ENCODE data around the gene ENDOV.
"Not testable (repeated sequence)": the region's sequence is repeated elsewhere in the genome, so short reads cannot be mapped to it uniquely, and the experiment has no call there.

ENDOV gene

GRCh38 chr17:80388601-80389000 lies 26.4 kb upstream of the ENDOV start:
- DNase-seq: no peak

DNA sequence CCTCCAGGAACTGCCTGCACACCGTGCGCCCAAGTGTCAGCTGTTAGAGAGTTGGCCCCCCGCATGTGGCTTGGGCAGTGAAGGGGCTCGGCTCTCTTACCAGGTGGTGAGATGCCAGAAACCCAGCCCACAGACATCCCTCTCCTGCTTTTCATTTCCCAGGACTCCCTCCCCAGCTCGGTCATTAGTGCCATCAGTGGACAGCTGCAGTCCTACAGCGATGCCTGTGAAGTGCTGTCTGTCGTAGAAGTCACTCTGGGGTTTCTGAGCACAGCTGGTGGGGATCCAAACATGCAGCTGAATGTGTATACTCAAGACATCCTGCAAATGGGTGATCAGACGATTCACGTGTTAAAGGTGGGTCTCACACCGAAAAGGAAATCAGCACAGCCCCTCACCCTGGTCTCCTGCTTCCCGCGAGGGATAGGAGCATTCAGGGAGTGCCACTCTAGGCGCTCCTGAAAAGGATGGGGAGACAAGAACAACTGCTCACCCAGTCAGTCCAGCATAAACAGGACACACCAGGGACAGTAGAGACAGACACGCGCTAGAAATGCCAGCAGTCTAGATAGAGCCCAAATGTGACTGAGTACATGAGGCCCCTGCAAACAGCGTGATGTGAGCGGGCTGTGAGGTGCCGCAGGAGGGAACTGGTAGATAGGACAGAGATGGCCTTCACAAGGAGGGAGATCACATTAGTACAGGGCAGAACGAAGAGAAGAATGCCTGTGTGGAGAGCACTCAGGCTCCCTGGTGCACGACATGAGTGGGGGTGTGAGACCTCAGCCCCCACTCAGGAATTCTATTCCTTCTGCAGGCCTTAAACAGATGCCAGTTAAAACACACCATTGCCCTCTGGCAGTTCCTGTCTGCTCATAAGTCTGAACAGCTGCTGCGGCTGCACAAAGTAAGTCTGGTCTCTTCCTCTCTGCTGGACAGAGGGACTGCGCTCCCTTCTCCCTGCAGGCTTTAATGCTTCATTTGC lies 25.7 kb upstream of the ENDOV start:
- no peak for DNase-seq

GRCh38 chr17:80393241-80393890 lies 21.6 kb upstream of the ENDOV start:
- no peak for DNase-seq

DNA sequence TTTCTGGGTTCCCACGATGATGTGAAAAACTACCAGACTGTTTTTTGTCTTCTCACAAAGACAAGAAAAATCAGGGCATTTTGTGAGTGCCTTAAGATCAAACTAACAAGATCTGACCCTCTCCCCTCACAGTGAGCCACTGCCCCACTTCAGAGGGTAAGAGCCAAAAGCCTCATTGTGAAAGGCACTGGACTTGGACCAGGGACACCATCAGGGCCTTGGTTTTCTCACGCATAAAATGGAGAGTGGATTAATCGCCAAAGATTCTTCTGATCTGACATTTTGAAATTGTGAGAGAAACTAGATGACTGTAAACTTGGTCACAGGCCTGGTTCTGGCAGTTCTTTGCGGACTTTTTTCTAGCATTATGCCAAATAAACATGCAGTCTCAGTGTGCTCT lies 21.0 kb upstream of the ENDOV start:
- no peak for DNase-seq

- DNase-seq: no peak
These were observed 20.2 kb upstream of the ENDOV start for GRCh38 chr17:80394629-80395216.

GRCh38 chr17:80395402-80396151 lies 19.4 kb upstream of the ENDOV start:
- no peak for DNase-seq

- no peak for DNase-seq
These were observed 18.6 kb upstream of the ENDOV start for GRCh38 chr17:80396157-80397033.

DNA sequence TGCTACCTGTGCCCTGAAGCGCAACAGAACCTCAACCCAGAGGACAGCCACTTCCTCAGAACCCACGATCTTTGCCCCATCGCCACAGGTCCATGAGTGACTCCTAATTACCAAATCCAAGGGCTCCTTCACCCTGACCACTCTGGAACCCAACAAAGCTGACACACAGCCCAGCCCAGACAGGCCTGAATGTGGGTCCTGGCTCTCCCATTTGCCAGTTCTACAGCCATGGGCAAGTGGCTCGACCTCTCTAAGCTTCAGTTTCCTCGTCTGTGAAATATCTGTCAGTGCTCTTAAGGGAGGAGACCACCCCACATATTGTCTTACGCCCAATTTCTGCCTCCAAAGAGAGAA lies 18.0 kb upstream of the ENDOV start:
- DNase-seq: no peak

DNA sequence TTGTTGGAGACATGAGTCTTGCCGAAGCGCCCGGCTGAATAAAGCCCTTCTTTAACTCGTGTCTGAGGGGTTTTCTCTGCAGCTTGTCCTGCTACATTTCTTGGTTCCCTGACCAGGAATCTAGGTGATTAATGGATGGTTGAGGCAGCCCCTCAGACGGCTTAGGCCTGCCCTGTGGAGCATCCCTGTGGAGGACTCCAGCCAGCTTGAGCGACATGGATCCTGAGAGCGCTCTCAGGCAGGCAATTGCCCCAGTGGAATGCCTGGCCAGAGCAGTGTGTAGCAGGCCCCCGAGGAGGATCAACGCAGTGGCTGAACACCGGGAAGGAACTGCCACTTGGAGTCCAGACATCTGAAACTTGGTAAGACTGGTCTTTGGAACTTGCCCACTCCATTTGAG lies 17.3 kb upstream of the ENDOV start:
- no peak for DNase-seq

DNA sequence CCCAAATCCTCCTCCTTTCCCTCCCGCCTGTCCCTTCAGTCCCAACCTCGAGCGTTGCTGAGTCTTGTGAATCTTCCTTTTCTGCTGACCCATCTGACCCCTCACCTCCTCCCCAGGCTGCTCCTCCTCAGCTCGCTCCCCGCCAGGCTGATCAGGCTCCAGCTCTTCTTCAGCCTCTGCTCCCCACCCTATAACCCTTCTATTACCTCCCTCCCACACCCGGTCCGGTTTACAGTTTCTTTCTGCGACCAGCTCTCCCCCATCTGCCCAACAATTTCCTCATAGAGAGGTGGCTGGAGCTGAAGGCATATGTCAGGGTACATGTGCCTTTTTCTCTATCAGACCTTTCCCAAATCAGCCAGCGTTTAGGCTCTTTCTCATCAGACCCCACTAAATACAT lies 13.9 kb upstream of the ENDOV start:
- DNase-seq: not testable (repeated sequence)

DNA sequence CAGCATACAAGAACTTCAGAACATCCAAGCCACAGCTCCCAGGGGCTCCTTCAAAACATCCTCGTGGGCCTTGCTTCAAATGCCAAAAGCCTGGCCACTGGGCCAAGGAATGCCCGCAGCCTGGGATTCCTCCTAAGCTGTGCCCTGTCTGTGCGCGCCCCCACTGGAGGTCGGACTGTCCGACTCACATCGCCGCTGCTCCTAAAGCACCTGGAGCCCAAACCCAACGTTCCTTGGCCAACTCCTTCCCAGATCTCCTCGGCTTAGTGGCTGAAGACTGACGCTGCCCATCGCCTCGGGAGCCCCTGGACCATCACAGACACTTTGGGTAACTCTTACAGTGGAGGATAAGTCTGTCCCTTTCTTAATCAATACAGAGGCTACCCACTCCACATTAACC lies 12.9 kb upstream of the ENDOV start:
- DNase-seq: not testable (repeated sequence)

- no peak for DNase-seq
These were observed 12.0 kb upstream of the ENDOV start for GRCh38 chr17:80402959-80403358.

GRCh38 chr17:80406146-80406545 lies 8.8 kb upstream of the ENDOV start:
- no peak for DNase-seq

DNA sequence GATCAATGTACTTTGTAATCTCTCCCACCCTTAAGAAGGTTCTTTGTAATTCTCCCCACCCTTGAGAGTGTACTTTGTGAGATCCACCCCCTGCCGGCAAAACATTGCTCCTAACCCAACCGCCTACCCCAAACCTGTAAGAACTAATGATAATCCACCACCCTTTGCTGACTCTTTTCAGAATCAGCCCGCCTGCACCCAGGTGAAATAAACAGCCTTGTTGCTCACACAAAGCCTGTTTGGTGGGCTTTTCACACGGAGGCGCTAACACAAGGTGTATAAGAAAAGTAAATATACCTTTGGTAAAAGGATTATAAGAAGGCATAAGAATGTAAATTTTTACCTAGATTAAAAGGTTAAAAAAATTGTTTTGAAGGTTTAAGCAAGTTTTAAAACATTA lies 7.0 kb upstream of the ENDOV start:
- not testable (repeated sequence) for DNase-seq

DNA sequence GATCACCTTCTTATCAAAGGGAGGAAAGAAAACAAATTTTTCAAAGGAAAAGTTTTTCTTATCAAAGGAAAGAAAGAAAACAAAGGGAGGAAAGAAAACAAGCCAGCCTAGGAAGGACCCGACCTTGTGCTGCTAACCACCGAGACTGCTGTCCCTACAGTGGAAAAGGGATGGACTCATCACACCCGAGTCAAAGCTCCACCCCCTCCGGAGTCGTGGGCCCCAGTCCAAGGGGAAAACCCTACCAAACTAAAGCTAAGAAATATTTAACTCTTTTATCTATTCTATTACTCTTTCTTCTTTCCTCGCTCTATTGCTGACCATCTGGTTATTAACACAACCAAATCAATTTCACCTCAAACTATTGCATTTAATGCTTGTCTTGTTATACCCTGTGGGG lies 6.1 kb upstream of the ENDOV start:
- DNase-seq: no peak

DNA sequence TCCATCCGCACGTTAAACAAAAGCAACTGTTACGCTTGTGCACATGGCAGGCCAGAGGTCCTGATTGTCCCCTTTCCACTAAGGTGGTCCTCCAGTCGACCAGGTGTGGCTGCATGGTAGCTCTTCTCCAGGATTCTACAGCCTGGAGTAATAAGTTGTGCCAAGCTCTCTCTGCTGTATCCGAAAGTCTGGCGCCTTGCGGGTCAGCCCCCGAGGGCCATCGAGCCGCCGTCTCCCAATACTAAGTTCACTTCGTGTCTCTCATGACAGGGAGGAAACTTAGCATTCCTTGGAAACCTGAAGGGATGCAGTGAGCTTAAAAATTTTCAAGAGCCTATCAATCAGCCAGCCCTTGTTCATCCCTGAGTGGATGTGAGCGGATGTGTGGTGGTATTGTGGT lies 5.3 kb upstream of the ENDOV start:
- no peak for DNase-seq

DNA sequence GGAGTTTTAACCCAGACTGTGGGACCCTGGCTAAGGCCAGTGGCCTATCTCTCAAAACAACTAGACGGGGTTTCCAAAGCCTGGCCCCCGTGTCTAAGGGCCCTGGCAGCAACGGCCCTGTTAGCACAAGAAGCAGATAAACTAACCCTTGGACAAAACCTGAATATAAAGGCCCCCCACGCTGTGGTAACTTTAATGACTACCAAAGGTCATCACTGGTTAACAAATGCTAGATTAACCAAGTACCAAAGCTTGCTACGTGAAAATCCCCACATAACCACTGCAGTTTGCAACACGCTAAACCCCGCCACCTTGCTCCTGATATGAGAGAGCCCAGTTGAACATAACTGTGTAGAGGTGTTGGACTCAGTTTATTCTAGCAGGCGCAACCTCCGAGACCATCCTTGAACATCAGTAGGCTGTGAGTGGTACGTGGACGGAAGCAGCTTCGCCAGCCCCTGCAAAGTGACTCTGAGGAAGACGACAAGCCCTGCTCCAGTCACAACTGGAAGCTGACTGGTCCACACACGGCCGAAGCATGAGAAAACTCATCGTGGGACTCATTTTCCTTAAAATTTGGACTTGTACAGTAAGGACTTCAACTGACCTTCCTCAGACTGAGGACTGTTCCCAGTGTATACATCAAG lies 4.4 kb upstream of the ENDOV start:
- not testable (repeated sequence) for DNase-seq

- DNase-seq: no peak
These were observed 1.0 kb upstream of the ENDOV start for GRCh38 chr17:80413771-80414507.

- no peak for DNase-seq
These were observed 512 bp upstream of the ENDOV start for GRCh38 chr17:80414508-80414802.

GRCh38 chr17:80415626-80416137 lies 715 bp downstream of the ENDOV start:
- no peak for DNase-seq
